ENCODE results near the gene ILDR1. TPM values are rescaled to one million over a fixed set of nuclear protein-coding genes. Genes with fewer than 3 reads are reported as not detected.

The ILDR1 gene
- total and polyA plus RNA-seq, 10 of the 15 experiments (the other 5 are each of a cell fraction or from before 2014, with no cell fraction given) = 1.3 to 12.0 (median 7.0) TPM

- peak overlapping the region; percentile 65 for H3K27ac ChIP-seq (ENCODE audit: control insufficient read depth, insufficient read depth)
- ATAC-seq = no peak
- H3K79me2 ChIP-seq (ENCODE audit: control insufficient read depth, insufficient read depth, low read length) = peaks cover 26% of the 10 kb centered on the region
- peak overlapping the region; percentile 8; the same call in 1 of the 2 replicates for H3K9ac ChIP-seq (ENCODE audit: control insufficient read depth, insufficient read depth, low read length)
- H3K9me3 ChIP-seq (replicated peaks; ENCODE audit: control insufficient read depth, insufficient read depth, low read length) = peaks cover 7% of the 10 kb centered on the region
- ChIA-PET POLR2A (interaction anchor here (1.5 to 8.9 kb wide), 13 partner anchors 9 to 80 kb away, joined by 5 to 120 read pairs (median 16); partner anchors contain the start of gene CD86), CTCF (interaction anchor here (0.8 to 4.3 kb wide), 16 partner anchors 9 to 84 kb away, joined by 3 to 37 read pairs (median 10); partner anchors contain the start of gene CD86), SMC1A (ENCODE audit: uncharacterized antibody, unreplicated experiment) (interaction anchor here (1.0 to 9.3 kb wide), 23 partner anchors 9 to 474 kb away, joined by 3 to 454 read pairs (median 14); partner anchors contain the start of gene CD86), RAD21 (ENCODE audit: unreplicated experiment) (interaction anchor here (0.6 to 9.8 kb wide), 25 partner anchors 8 to 476 kb away, joined by 3 to 180 read pairs (median 12); partner anchors contain the start of gene CD86)
- intact Hi-C loops (cut with micrococcal nuclease; ENCODE audit: unreplicated experiment) (no loop called here), in situ Hi-C loops (cut with MboI) (no loop called here)
- FAIRE-seq = no peak
- H2AFZ ChIP-seq (ENCODE audit: control insufficient read depth, low read depth, low read length) = no peak overlapping the region
- BruUV-seq (replicated peaks) = no TSS peak
- peak overlapping the region; percentile 72; the same call in 1 of the 2 replicates for H3K4me3 ChIP-seq
- H3K4me1 ChIP-seq (ENCODE audit: control insufficient read depth, insufficient read depth, low read length) = peaks cover 46% of the 10 kb centered on the region
- peak overlapping the region; percentile 86 for H3K4me2 ChIP-seq (ENCODE audit: control insufficient read depth, insufficient read depth)
- WGBS (ENCODE audit: insufficient coverage, insufficient replicate concordance, low lambda C conversion rate, missing lambda C conversion rate) = 65% methylated on average over 1 of the region's 1 CpG
- no peak for TF ChIP-seq YBX1 (IDR thresholded peaks at IDR 0.05)
- TF ChIP-seq FOXK2 (IDR thresholded peaks at IDR 0.05) = no peak
- TF ChIP-seq, protein P1, sequence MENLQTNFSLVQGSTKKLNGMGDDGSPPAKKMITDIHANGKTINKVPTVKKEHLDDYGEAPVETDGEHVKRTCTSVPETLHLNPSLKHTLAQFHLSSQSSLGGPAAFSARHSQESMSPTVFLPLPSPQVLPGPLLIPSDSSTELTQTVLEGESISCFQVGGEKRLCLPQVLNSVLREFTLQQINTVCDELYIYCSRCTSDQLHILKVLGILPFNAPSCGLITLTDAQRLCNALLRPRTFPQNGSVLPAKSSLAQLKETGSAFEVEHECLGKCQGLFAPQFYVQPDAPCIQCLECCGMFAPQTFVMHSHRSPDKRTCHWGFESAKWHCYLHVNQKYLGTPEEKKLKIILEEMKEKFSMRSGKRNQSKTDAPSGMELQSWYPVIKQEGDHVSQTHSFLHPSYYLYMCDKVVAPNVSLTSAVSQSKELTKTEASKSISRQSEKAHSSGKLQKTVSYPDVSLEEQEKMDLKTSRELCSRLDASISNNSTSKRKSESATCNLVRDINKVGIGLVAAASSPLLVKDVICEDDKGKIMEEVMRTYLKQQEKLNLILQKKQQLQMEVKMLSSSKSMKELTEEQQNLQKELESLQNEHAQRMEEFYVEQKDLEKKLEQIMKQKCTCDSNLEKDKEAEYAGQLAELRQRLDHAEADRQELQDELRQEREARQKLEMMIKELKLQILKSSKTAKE (IDR thresholded peaks at IDR 0.05; ENCODE audit: low read depth, poor library complexity, severe bottlenecking) = no peak
- TF ChIP-seq HDAC6 (IDR thresholded peaks at IDR 0.05; ENCODE audit: unreplicated experiment) = no peak
- no peak for TF ChIP-seq SUZ12 (IDR thresholded peaks at IDR 0.05; ENCODE audit: unreplicated experiment)
- no peak for TF ChIP-seq GABPA (IDR thresholded peaks at IDR 0.05; ENCODE audit: low read depth)
- no peak for TF ChIP-seq GATAD2B (conservative IDR thresholded peaks at IDR 0.05; ENCODE audit: low read depth)
- no peak for TF ChIP-seq PBX3 (IDR thresholded peaks at IDR 0.05; ENCODE audit: insufficient replicate concordance, low read depth, low read length)
- no peak for TF ChIP-seq BACH1 (IDR thresholded peaks at IDR 0.05; ENCODE audit: borderline replicate concordance)
- no peak for TF ChIP-seq MEF2A (IDR thresholded peaks at IDR 0.05; ENCODE audit: insufficient read depth, low read depth, low read length)
- TF ChIP-seq FOXM1 (IDR thresholded peaks at IDR 0.05; ENCODE audit: low read depth, low read length) = no peak
- no peak for TF ChIP-seq MXI1 (IDR thresholded peaks at IDR 0.05; ENCODE audit: low read depth, low read length)
- no peak for DNase-seq (ENCODE audit: low read depth, low spot score)
- no peaks in the 10 kb centered on the region for H3K36me3 ChIP-seq (ENCODE audit: control insufficient read depth in 2 of 2, insufficient read depth in 2 of 2, low read length in 1 of 2)
- no peaks in the 10 kb centered on the region for H3K27me3 ChIP-seq (replicated peaks in 1 of 2; ENCODE audit: control insufficient read depth in 2 of 2, insufficient read depth in 2 of 2, low read length in 1 of 2)
- H4K20me1 ChIP-seq (ENCODE audit: control insufficient read depth, insufficient read depth) = no peaks in the 10 kb centered on the region
Measured at GRCh38 chr3:122021037-122021436, 1.0 kb downstream of the ILDR1 start.
